Measurements from ENCODE around the gene EXOC6B. TPM values are rescaled to one million over a fixed set of nuclear protein-coding genes. Genes with fewer than 3 reads are reported as not detected.
A peak's percentile ranks its signal among the peaks of the same experiment; 100 is the strongest.

Gene EXOC6B
- total RNA-seq, 6 experiments from 2014 or later = 7.8 to 15.1 (median 9.1) TPM

- WGBS (ENCODE audit: insufficient coverage, low coverage, low lambda C conversion rate, missing lambda C conversion rate) = 77% methylated on average over 7 of the region's 13 CpGs
- H3K9me3 ChIP-seq = no peaks in the 10 kb centered on the region
- peaks cover 0 to 46% (median 11%) of the 10 kb centered on the region in 4 donors for H3K4me1 ChIP-seq
- ATAC-seq (no peak), DNase-seq (peak in 2 of 3 donors; percentile 35 to 44)
- no peak overlapping the region for H3K27ac ChIP-seq
- no peaks in the 10 kb centered on the region for H3K36me3 ChIP-seq
- intact Hi-C loops (cut with DNase I) = loop anchor here in 1 of 2 donors (10.0 kb wide), 1 partner anchor 327 kb away; no protein-coding TSS in a partner anchor
- TF ChIP-seq CTCF (IDR thresholded peaks at IDR 0.05) = no peak
- TF ChIP-seq POLR2A (IDR thresholded peaks at IDR 0.05) = no peak
- H3K4me3 ChIP-seq = no peak overlapping the region
- H3K27me3 ChIP-seq = peaks cover 0 to 34% of the 10 kb centered on the region in 2 donors
Measured at GRCh38 chr2:72141881-72142451, 683.9 kb downstream of the EXOC6B start.

- H3K9me3 ChIP-seq = no peaks in the 10 kb centered on the region
- peak in 2 of 3 donors; percentile 42 to 50 for DNase-seq
- peaks cover 0 to 44% (median 11%) of the 10 kb centered on the region in 4 donors for H3K4me1 ChIP-seq
- intact Hi-C loops (cut with DNase I) = loop anchor here in 1 of 2 donors (10.0 kb wide), 1 partner anchor 326 kb away; no protein-coding TSS in a partner anchor
- H3K27me3 ChIP-seq = peaks cover 0 to 27% of the 10 kb centered on the region in 2 donors
- no CpG with 5 or more reads among the region's 5 CpGs for WGBS (ENCODE audit: insufficient coverage, low coverage, low lambda C conversion rate, missing lambda C conversion rate)
- no peak overlapping the region for H3K4me3 ChIP-seq
- no peak overlapping the region for H3K27ac ChIP-seq
- no peak for ATAC-seq
- TF ChIP-seq POLR2A (IDR thresholded peaks at IDR 0.05) (no peak), CTCF (IDR thresholded peaks at IDR 0.05) (no peak)
- no peaks in the 10 kb centered on the region for H3K36me3 ChIP-seq
Measured at GRCh38 chr2:72141032-72141645, 684.7 kb downstream of the EXOC6B start.

GRCh38 chr2:72140621-72140960 lies 685.2 kb downstream of the EXOC6B start:
- intact Hi-C loops (cut with DNase I) = loop anchor here in 1 of 2 donors (10.0 kb wide), 1 partner anchor 326 kb away; no protein-coding TSS in a partner anchor
- TF ChIP-seq CTCF (IDR thresholded peaks at IDR 0.05) = no peak
- TF ChIP-seq POLR2A (IDR thresholded peaks at IDR 0.05) = no peak
- Histone ChIP-seq H3K27me3 (peaks cover 0 to 22% of the 10 kb centered on the region in 2 donors), H3K9me3 (no peaks in the 10 kb centered on the region), H3K4me3 (no peak overlapping the region), H3K36me3 (no peaks in the 10 kb centered on the region), H3K27ac (no peak overlapping the region), H3K4me1 (peaks cover 0 to 42% (median 11%) of the 10 kb centered on the region in 4 donors)
- peak in 1 of 3 donors; percentile 44 for DNase-seq
- ATAC-seq = no peak
- WGBS (ENCODE audit: insufficient coverage, low coverage, low lambda C conversion rate, missing lambda C conversion rate) = no CpG with 5 or more reads among the region's 4 CpGs

- H3K27ac ChIP-seq = no peak overlapping the region
- TF ChIP-seq CTCF (IDR thresholded peaks at IDR 0.05) (no peak), POLR2A (IDR thresholded peaks at IDR 0.05) (no peak)
- H3K4me1 ChIP-seq = peaks cover 0 to 39% (median 8%) of the 10 kb centered on the region in 4 donors
- intact Hi-C loops (cut with DNase I) = loop anchor here in 1 of 2 donors (10.0 kb wide), 1 partner anchor 325 kb away; no protein-coding TSS in a partner anchor
- H3K9me3 ChIP-seq = no peaks in the 10 kb centered on the region
- DNase-seq (peak; percentile 14 to 51 (median 45)), ATAC-seq (no peak)
- H3K4me3 ChIP-seq = no peak overlapping the region
- H3K36me3 ChIP-seq = no peaks in the 10 kb centered on the region
- no CpG with 5 or more reads among the region's 14 CpGs for WGBS (ENCODE audit: insufficient coverage, low coverage, low lambda C conversion rate, missing lambda C conversion rate)
- H3K27me3 ChIP-seq = peaks cover 0 to 16% of the 10 kb centered on the region in 2 donors
Measured at GRCh38 chr2:72139874-72140620, 685.8 kb downstream of the EXOC6B start.
